GM21390 (cell line): ENCODE results near the gene TMC3.
"Not testable (repeated sequence)": the region's sequence is repeated elsewhere in the genome, so short reads cannot be mapped to it uniquely, and the experiment has no call there.

Experiments
- ATAC-seq: cut with Tn5 transposase; IDR thresholded peaks from one replicate; pipeline ENCODE4 v1.9.1; 2021; ENCODE audit not compliant: unreplicated experiment

The TMC3 gene

GRCh38 chr15:81373775-81374395, at the start of gene TMC3:
TSS of gene TMC3 (minus strand) at chr15:81374213. CDS start at chr15:81374077, 136 bp downstream.
- ATAC-seq = no peak

GRCh38 chr15:81421461-81421860, 47.4 kb upstream of the TMC3 start:
- ATAC-seq = no peak

DNA sequence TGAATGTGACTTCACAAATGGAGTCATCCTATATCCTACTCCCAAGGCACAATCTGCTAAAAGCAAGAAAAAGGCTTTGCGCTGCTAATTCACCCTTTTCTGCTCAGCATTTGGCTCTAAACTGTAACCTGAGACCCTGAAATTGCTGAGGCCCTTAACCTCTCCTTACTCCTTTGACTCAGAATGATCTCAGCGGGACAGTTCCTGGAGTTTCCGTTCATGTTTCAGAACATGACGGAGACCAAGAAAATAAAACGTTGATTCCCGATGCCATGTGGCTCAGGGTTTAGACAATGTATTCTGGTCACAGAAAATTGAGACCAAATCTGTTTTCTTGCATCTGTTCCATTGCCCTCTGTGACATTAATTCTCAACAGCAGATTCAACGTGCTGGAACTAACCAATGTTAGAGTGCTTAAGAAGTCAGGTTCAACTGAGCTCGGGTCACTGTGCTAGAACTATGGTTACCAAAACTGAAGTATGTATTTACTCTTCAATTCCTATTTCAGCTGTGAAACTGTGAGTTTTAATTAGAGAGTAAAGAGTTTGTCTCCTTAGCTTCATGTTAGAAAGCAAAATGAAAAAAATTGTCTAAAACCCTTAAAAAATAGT, 45.4 kb upstream of the TMC3 start:
- ATAC-seq = no peak

DNA sequence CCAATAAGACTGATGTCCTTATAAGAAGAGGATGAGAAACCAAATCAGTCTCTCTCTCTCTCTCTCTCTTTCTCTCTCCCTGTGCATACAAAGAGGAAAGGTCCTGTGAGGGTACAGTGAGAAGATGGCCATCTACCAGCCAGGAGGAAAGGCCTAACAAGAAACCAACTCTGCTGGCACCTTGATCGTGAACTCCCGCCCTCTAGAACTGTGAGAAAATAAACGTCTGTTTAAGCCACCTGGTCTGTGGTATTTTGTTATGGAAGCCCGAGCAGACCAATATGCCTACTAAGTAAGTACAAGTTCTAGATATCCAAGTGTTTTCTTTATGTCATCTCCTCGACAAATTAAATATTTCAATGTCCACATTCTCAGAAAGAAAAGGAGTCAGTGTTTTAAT, 44.9 kb upstream of the TMC3 start:
- ATAC-seq = no peak

- no peak for ATAC-seq
These were observed 44.4 kb upstream of the TMC3 start for GRCh38 chr15:81418444-81418843.

DNA sequence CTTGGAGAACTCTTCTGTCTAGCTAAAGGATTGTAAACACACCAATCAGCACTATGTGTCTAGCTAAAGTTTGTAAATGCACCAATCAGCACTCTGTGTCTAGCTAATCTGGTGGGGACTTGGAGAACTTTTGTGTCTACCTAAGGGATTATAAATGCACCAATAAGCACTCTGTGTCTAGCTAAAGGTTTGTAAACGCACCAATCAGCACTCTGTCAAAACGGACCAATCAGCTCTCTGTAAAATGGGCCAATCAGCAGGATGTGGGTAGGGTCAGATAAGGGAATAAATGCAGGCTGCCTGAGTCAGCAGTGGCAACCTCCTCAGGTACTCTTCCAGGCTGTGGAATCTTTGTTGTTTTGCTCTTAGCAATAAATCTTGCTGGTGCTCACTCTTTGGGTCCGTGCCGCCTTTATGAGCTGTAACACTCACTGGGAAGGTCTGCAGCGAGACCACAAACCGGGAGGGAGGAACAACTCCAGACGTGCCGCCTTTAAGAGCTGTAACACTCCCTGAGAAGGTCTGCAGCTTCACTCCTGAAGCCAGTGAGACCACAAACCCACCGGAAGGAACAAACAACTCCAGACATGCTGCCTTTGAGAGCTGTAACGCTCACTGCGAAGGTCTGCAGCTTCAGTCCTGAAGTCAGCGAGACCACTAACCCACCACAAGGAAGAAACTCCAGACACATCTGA, 40.4 kb upstream of the TMC3 start:
- ATAC-seq = not testable (repeated sequence)

- ATAC-seq = no peak
These were observed 39.8 kb upstream of the TMC3 start for GRCh38 chr15:81413851-81414250.

DNA sequence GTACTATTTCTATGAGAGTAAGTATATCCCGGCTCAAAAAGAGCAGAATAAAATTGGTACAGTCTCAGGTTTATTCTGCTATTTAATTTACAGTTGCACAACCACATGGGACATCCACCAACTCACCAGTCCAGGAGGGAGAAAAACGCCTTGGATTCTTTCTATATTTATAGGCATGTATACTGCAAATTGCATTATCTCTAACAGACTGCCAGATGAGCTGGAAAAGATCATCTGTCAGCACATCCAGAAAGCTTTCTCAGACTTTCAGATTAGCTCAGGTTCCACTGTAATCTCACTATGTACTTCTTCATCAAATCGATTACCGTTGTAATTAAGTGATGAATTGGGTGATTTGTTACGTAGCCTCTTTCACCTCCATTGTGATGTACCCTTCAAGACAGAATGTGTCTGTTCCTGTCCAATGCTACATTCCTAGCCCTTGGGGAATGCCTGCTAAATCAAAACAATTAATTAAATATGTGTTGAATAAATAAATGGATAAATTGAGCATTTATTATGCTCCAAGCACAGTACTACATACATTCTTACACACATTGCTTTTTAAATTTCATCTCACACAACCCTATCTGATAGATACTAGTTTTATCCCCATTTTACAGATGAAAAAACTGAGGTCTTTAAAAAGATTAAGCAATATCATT, 38.1 kb upstream of the TMC3 start:
- ATAC-seq = no peak

DNA sequence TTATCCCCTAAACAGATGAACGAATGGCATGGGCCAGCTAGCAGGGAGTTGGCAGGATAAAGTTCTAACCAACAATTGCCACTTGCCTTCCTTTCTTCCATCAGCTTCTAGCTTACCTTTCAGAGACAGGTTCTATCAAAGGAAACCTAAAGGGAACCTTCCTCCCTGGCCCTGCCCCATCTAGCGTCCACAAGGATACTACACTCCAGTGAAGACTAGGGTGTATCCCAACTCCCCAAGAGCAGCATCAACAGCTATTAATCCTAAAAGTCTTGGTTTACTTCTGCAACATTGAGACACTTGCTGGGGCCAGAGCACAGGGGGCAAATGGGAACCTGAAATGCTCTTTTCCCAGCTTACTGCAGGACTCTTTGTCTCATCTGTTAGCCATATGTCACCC, 37.0 kb upstream of the TMC3 start:
- ATAC-seq = no peak

GRCh38 chr15:81410318-81410753, 36.3 kb upstream of the TMC3 start:
- no peak for ATAC-seq

GRCh38 chr15:81407718-81408117, 33.7 kb upstream of the TMC3 start:
- no peak for ATAC-seq

GRCh38 chr15:81407176-81407575, 33.2 kb upstream of the TMC3 start:
- no peak for ATAC-seq

DNA sequence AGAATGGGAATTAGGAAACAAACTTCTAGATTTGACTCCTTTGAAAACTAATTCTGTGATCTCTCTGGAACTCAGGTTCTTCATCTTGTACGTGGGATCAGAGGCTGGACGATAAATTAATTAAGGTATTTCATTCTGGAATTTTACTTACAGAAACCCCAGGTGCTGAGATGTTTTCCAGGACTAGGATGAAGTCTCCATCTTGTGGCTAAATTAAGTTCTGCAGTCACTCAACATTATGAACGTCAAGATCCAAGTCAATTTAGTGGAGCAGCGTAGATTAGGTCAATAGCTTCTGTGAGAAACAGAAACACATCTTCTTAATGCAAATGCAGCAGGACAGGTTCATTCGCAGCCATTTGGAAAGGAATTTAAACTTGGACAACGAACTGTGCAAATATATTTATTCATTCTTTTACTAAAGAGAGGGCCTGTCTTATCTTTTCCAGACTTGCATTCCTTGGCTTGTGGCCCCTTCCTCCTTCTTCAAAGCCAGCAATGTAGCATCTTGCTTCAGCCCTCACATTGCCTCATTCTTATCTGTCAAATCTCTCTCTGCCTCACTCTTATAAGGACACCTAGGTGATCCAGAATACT, 26.7 kb upstream of the TMC3 start:
- no peak for ATAC-seq

DNA sequence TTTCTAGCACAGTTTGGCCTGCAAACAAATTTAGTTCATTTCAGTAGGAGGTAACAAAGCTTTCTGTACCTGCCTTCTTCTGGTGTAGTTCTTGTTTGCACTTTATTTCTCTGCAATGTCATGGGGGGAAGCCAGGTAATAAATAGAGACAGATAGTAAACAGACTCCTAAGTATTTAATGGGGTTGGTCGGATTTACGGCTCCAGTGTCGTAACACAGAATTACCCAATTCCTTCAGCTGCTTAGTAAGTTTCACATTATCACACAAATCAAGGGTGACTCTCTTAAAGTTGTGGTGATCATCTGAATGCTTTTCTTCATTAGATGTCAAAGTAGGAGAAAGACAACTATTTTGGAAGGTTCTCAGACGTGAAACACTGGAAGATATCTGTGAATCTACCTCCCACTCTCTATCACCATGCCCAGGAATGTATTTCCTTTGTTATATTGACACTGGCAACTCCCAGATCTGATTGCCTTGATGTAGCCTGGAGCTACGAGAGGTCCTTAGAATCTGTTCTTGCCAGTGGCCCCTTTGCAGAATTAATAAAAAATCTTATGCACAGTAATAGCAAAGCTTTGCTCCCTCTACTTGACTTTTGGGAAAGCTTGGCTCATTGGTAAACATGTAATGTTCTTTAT, 25.0 kb upstream of the TMC3 start:
- ATAC-seq = no peak

DNA sequence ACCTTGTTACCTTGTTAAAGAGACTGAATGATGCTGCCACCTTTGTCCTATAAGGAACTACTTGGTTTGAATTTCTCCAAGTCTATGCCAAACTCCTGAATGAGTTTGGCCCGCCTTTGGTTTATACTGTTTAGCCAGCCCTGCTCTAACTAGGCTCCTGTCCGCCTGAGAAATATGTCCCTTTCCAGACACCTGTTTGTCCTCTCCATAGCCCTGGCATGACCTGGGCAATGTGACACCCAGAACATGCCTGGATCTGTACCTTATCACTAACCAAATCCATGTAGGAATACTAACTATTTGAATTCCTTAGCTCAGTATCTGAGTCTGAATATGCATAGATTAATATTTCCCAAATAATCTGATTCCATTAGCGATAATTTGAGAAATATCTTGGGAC, 24.4 kb upstream of the TMC3 start:
- no peak for ATAC-seq

- no peak for ATAC-seq
These were observed 20.6 kb upstream of the TMC3 start for GRCh38 chr15:81394603-81395002.

DNA sequence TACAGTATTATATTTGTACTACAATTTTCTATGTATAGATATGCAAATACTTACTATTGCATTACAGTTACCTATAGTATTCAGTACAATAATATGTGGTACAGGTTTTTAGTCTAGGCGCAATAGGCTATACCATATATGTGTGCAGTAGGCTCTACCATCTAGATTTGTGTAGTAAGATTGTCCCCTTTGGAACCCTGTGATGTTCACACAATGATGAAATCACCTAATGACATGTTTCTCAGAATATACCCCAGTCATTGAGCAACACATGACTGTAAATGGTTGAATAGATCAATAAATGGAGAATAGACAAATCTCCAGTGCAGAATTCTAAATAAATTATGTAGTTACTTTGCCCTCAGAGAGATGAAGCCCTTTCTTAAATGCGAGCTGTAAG, 17.6 kb upstream of the TMC3 start:
- ATAC-seq = no peak

DNA sequence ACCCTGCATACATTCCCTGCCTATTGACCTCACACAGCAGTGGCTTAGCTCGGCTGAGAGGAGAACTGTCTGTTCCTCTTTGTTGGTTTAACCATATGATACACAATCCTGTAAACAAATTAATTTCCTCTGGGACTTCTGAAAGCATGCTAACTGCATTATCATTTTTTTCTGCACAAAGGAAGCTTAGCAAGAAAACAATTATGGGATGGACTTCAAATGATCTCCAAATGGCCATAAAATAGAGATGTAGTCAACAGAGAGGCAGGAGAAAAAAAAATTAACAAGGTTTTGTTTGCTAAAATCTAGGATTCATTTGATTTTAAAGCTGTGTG, 14.4 kb upstream of the TMC3 start:
- no peak for ATAC-seq

DNA sequence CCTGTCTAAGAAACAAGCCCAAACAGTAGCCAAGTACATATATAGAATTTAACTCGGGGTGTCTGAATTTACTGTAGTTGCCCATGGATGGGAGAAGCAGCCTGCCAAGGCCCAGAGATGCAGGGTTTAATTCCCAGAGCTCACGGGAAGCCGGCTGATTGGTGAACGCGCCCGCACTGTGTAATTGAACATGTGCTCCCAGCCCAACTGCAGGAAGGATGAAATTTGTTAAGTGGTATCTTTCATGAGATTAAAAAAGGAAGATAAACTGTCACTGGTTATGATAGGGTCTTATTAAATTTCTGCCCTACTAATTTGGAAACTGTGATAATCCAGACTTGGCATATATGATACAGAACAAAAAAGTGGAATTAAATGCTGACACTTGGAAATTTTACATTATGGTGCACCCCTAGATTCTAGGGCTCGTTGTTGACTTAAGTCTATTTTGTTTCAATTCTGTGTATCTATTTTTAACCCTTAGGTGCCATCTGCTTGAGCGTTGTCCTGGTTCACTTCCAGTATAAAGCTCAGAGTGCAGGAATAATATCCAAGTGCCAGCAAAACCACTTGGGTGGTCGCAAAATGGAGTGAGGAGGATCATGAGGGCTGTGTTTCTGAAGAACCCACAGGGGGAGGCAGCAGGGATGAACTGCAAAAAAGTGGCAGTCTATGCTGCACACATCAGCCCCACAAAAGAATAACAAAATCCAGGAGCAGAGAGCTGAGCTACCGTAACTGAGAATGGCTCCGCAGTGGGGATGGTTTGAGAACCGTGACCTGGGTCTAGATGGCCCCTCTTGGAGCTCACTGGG, 13.8 kb upstream of the TMC3 start:
- no peak for ATAC-seq

GRCh38 chr15:81386947-81387346, 12.9 kb upstream of the TMC3 start:
- no peak for ATAC-seq
